GM21786 (cell line): ENCODE data around the gene RAPGEF4.

Experiments used
- ATAC-seq: cut with Tn5 transposase; IDR thresholded peaks from one replicate; pipeline ENCODE4 v1.9.1; 2021; ENCODE audit not compliant: unreplicated experiment

RAPGEF4 gene

GRCh38 chr2:172821370-172822338 is 86.0 kb downstream of the RAPGEF4 start:
- no peak for ATAC-seq

GRCh38 chr2:172822585-172822984 is 86.9 kb downstream of the RAPGEF4 start:
- ATAC-seq, result no peak

GRCh38 chr2:172823261-172823850 is 87.7 kb downstream of the RAPGEF4 start:
- no peak for ATAC-seq

- ATAC-seq, result no peak
These were observed 90.9 kb downstream of the RAPGEF4 start for GRCh38 chr2:172826522-172826921.

- no peak for ATAC-seq
These were observed 93.6 kb downstream of the RAPGEF4 start for GRCh38 chr2:172829229-172829628.

- no peak for ATAC-seq
These were observed 94.8 kb downstream of the RAPGEF4 start for GRCh38 chr2:172830482-172830881.

GRCh38 chr2:172833898-172834297 is 98.3 kb downstream of the RAPGEF4 start:
- ATAC-seq, result no peak

- no peak for ATAC-seq
These were observed 99.2 kb downstream of the RAPGEF4 start for GRCh38 chr2:172834881-172835280.

- ATAC-seq, result no peak
These were observed 100.7 kb downstream of the RAPGEF4 start for GRCh38 chr2:172836347-172836821.

- ATAC-seq, result no peak
These were observed 101.2 kb downstream of the RAPGEF4 start for GRCh38 chr2:172836827-172837226.

GRCh38 chr2:172839446-172839845 is 103.8 kb downstream of the RAPGEF4 start:
- ATAC-seq, result no peak

GRCh38 chr2:172842511-172843265 is 107.0 kb downstream of the RAPGEF4 start:
- no peak for ATAC-seq

GRCh38 chr2:172843266-172843582 is 107.6 kb downstream of the RAPGEF4 start:
- ATAC-seq, result no peak

GRCh38 chr2:172843902-172844715 is 108.5 kb downstream of the RAPGEF4 start:
- no peak for ATAC-seq

- ATAC-seq, result no peak
These were observed 109.5 kb downstream of the RAPGEF4 start for GRCh38 chr2:172845028-172845630.

GRCh38 chr2:172846551-172846950 is 110.9 kb downstream of the RAPGEF4 start:
- ATAC-seq, result no peak

- no peak for ATAC-seq
These were observed 111.5 kb downstream of the RAPGEF4 start for GRCh38 chr2:172847188-172847587.

GRCh38 chr2:172848519-172848918 is 112.9 kb downstream of the RAPGEF4 start:
- no peak for ATAC-seq

GRCh38 chr2:172849519-172850217 is 114.0 kb downstream of the RAPGEF4 start:
- ATAC-seq, result no peak

GRCh38 chr2:172855588-172855987 is 119.9 kb downstream of the RAPGEF4 start:
- no peak for ATAC-seq
